Esophagus squamous epithelium (tissue), 5 donors: ENCODE results near the gene ERC1. TPM values are rescaled to one million over a fixed set of nuclear protein-coding genes. Genes with fewer than 3 reads are reported as not detected.

Experiments
- DNase-seq: peaks from one replicate; lab custom pipeline; 2025; lab: John Stamatoyannopoulos, UW
- H3K27ac ChIP-seq, 4 donors: fragments of 200-600 bp; sonication (generic); one replicate each; pipeline ENCODE4 v1.5.1; 2016 to 2019; ENCODE audit warnings: mild to moderate bottlenecking in 1 of 4
- H3K27me3 ChIP-seq, 4 donors: fragments of 200-600 bp; sonication (generic); 1 replicate in 3 of 4; 2 replicates in 1 of 4; pipeline versions ENCODE4 v1.5.1 to v1.6.0; 2017 to 2021; ENCODE audit warnings: antibody characterized with exemption in 1 of 4
- H3K36me3 ChIP-seq, 3 donors: fragments of 200-600 bp; sonication (generic); one replicate each; pipeline ENCODE4 v1.5.1; 2016 to 2019
- H3K4me1 ChIP-seq, 3 donors: fragments of 200-600 bp; sonication (generic); one replicate each; pipeline ENCODE4 v1.5.1; 2017 to 2019
- H3K4me3 ChIP-seq, 4 donors: fragments of 200-600 bp; sonication (generic); 1 replicate in 3 of 4; 2 replicates in 1 of 4; pipeline ENCODE4 v1.5.1; 2016 to 2019; ENCODE audit warnings: mild to moderate bottlenecking in 2 of 4, moderate library complexity in 1 of 4
- H3K9me3 ChIP-seq, 3 donors: fragments of 200-600 bp; sonication (generic); one replicate each; pipeline ENCODE4 v1.5.1; 2016 to 2019
- CTCF ChIP-seq, 6 experiments: fragments of 450-650 bp in 4 of 6; fragments of 200-600 bp in 2 of 6; sonication (generic) in 2 of 6; IDR thresholded peaks; one replicate each; pipeline ENCODE4 v1.5.1; 2016 to 2019; ENCODE audit warnings: antibody characterized with exemption in 6 of 6, mild to moderate bottlenecking in 4 of 6, moderate library complexity in 4 of 6
- POLR2A ChIP-seq, 4 donors: fragments of 450-650 bp; IDR thresholded peaks; one replicate each; pipeline ENCODE4 v1.6.1; 2017; ENCODE audit warnings: antibody characterized with exemption in 4 of 4, mild to moderate bottlenecking in 4 of 4, moderate library complexity in 3 of 4
- WGBS, 2 donors: methylation state at CpG; one replicate each; pipeline ENCODE4 v1.1.5; 2018; 5-methylcytosine and 5-hydroxymethylcytosine counted together
- intact Hi-C: fragments of 100-400 bp; cut with DNase I; formaldehyde crosslinking; loops from one replicate; pipeline ENCODE4 v1.15.0; 2022
- total RNA-seq, 4 donors: library from RNA; depleted of rRNA; stranded (reverse); fragments of >200 nt; gene quantifications; one replicate each; pipeline ENCODE4 v1.1.0, GENCODE V29; 2016
- donor health status: DM: yes; HTN: yes; CAD: no.

The ERC1 gene
- total RNA-seq, 4 donors from 2014 or later: 19.0 to 50.7 (median 37.5) TPM

GRCh38 chr12:1463073-1463905 lies 472.3 kb downstream of the ERC1 start:
- Histone ChIP-seq H3K27me3 (no peaks in the 10 kb centered on the region), H3K4me3 (no peak overlapping the region), H3K27ac (no peak overlapping the region), H3K36me3 (peaks cover 0 to 15% (median 0%) of the 10 kb centered on the region in 3 donors), H3K4me1 (no peaks in the 10 kb centered on the region), H3K9me3 (no peaks in the 10 kb centered on the region)
- DNase-seq: no peak
- TF ChIP-seq CTCF (IDR thresholded peaks at IDR 0.05) (no peak), POLR2A (IDR thresholded peaks at IDR 0.05) (no peak)
- intact Hi-C loops: no loop called here
- whole genome bisulfite sequencing, 2 donors: 45 to 57% methylated on average over 9 to 10 of the region's 10 CpGs

GRCh38 chr12:1464925-1465324 lies 473.9 kb downstream of the ERC1 start:
- H3K4me1 ChIP-seq: peaks cover 0 to 14% (median 0%) of the 10 kb centered on the region in 3 donors
- DNase-seq: no peak
- peaks cover 0 to 10% (median 0%) of the 10 kb centered on the region in 3 donors for H3K36me3 ChIP-seq
- H3K27me3 ChIP-seq: no peaks in the 10 kb centered on the region
- H3K27ac ChIP-seq: no peak overlapping the region
- WGBS, 2 donors: 93 to 96% methylated on average over 6 of the region's 6 CpGs
- H3K9me3 ChIP-seq: no peaks in the 10 kb centered on the region
- intact Hi-C loops: no loop called here
- TF ChIP-seq CTCF (IDR thresholded peaks at IDR 0.05) (no peak), POLR2A (IDR thresholded peaks at IDR 0.05) (no peak)
- H3K4me3 ChIP-seq: no peak overlapping the region

- H3K4me1 ChIP-seq: peaks cover 0 to 16% (median 0%) of the 10 kb centered on the region in 3 donors
- no peak for DNase-seq
These were observed 475.0 kb downstream of the ERC1 start for GRCh38 chr12:1465990-1466389.

GRCh38 chr12:1466481-1467154 lies 475.6 kb downstream of the ERC1 start:
- H3K4me3 ChIP-seq: no peak overlapping the region
- H3K27me3 ChIP-seq: no peaks in the 10 kb centered on the region
- intact Hi-C loops: no loop called here
- no peaks in the 10 kb centered on the region for H3K9me3 ChIP-seq
- DNase-seq: no peak
- H3K36me3 ChIP-seq: peaks cover 0 to 10% (median 0%) of the 10 kb centered on the region in 3 donors
- H3K27ac ChIP-seq: no peak overlapping the region
- H3K4me1 ChIP-seq: peaks cover 0 to 16% (median 0%) of the 10 kb centered on the region in 3 donors
- TF ChIP-seq POLR2A (IDR thresholded peaks at IDR 0.05) (no peak), CTCF (IDR thresholded peaks at IDR 0.05) (no peak)
- WGBS, 2 donors: 86 to 90% methylated on average over 5 of the region's 5 CpGs

More at GRCh38 chr12:1465990-1466389, 475.0 kb downstream of the ERC1 start:
- no peaks in the 10 kb centered on the region for H3K9me3 ChIP-seq
- peaks cover 0 to 10% (median 0%) of the 10 kb centered on the region in 3 donors for H3K36me3 ChIP-seq
- no peaks in the 10 kb centered on the region for H3K27me3 ChIP-seq
- intact Hi-C loops: no loop called here
- H3K4me3 ChIP-seq: no peak overlapping the region
- TF ChIP-seq CTCF (IDR thresholded peaks at IDR 0.05): no peak
- no peak overlapping the region for H3K27ac ChIP-seq
- WGBS, 2 donors: 92 to 98% methylated on average over 6 to 10 of the region's 11 CpGs

GRCh38 chr12:1467710-1468109 lies 476.7 kb downstream of the ERC1 start:
- Histone ChIP-seq H3K4me3 (no peak overlapping the region), H3K27me3 (no peaks in the 10 kb centered on the region), H3K4me1 (peaks cover 0 to 18% (median 0%) of the 10 kb centered on the region in 3 donors), H3K27ac (no peak overlapping the region), H3K9me3 (no peaks in the 10 kb centered on the region), H3K36me3 (peaks cover 0 to 10% (median 0%) of the 10 kb centered on the region in 3 donors)
- WGBS, 2 donors: 95 to 96% methylated on average over 11 of the region's 11 CpGs
- no peak for DNase-seq
- intact Hi-C loops: no loop called here
- TF ChIP-seq CTCF (IDR thresholded peaks at IDR 0.05) (no peak), POLR2A (IDR thresholded peaks at IDR 0.05) (no peak)
